Neuronal stem cell (in vitro differentiated cells): ENCODE measurements around the gene KAT2A.

Experiments used
- DNase-seq: peaks from one replicate; pipeline ENCODE4 v3.0.0-alpha.2; 2013; ENCODE audit warnings: low spot score
- H2AFZ ChIP-seq: one replicate; pipeline ENCODE4 v1.6.1; 2013; ENCODE audit warnings: mild to moderate bottlenecking, low read length, inconsistent platforms
- H2AK5ac ChIP-seq: 2 replicates; pipeline ENCODE4 v1.6.1; 2013; ENCODE audit warnings: low read depth, mild to moderate bottlenecking, inconsistent platforms, low read length, moderate library complexity, mixed read lengths
- H2BK120ac ChIP-seq: 2 replicates; pipeline ENCODE4 v1.6.1; 2013; ENCODE audit warnings: low read depth, mild to moderate bottlenecking, inconsistent platforms, low read length, moderate library complexity, mixed read lengths
- H2BK12ac ChIP-seq: one replicate; pipeline ENCODE4 v1.6.1; 2013; ENCODE audit warnings: low read length, inconsistent platforms
- H2BK15ac ChIP-seq: 2 replicates; pipeline ENCODE4 v1.6.1; 2013; ENCODE audit warnings: mild to moderate bottlenecking, low read length, inconsistent platforms, mixed read lengths
- H2BK5ac ChIP-seq: one replicate; pipeline ENCODE4 v1.6.1; 2013; ENCODE audit warnings: inconsistent platforms, mild to moderate bottlenecking, low read length, moderate library complexity
- H3K14ac ChIP-seq: one replicate; pipeline ENCODE4 v1.6.1; 2013; ENCODE audit warnings: low read length, inconsistent platforms
- H3K18ac ChIP-seq: 2 replicates; pipeline ENCODE4 v1.6.1; 2013; ENCODE audit warnings: low read length, inconsistent platforms
- H3K23ac ChIP-seq: 2 replicates; pipeline ENCODE4 v1.6.1; 2013; ENCODE audit warnings: low read depth, mild to moderate bottlenecking, mixed read lengths, low read length, inconsistent platforms; ENCODE audit not compliant: poor library complexity
- H3K27ac ChIP-seq: replicated peaks from 3 replicates; pipeline ENCODE4 v1.5.1; 2013; ENCODE audit warnings: low read length, inconsistent platforms
- H3K27me3 ChIP-seq, 3 experiments: 2 replicates each; pipeline ENCODE4 v1.6.1; 2013; ENCODE audit warnings: low read length in 3 of 3, mild to moderate bottlenecking in 2 of 3, inconsistent platforms in 1 of 3, low read depth in 1 of 3, mixed read lengths in 1 of 3, moderate library complexity in 1 of 3; ENCODE audit not compliant: control insufficient read depth in 3 of 3, insufficient read depth in 3 of 3
- H3K36me3 ChIP-seq, 2 donors: replicated peaks in 1 of 2; 2 replicates each; pipeline ENCODE4 v1.6.1; 2013; ENCODE audit warnings: low read length in 2 of 2; ENCODE audit not compliant: control insufficient read depth in 2 of 2, insufficient read depth in 2 of 2
- H3K4ac ChIP-seq: 2 replicates; pipeline ENCODE4 v1.6.1; 2013; ENCODE audit warnings: inconsistent platforms, mild to moderate bottlenecking, low read length, moderate library complexity
- H3K4me1 ChIP-seq, 2 donors: 1 replicate in 1 of 2; 2 replicates in 1 of 2; pipeline ENCODE4 v1.6.1; 2013; ENCODE audit warnings: low read length in 2 of 2, low read depth in 1 of 2; ENCODE audit not compliant: control insufficient read depth in 2 of 2, insufficient read depth in 1 of 2
- H3K4me2 ChIP-seq: one replicate; pipeline ENCODE4 v1.6.1; 2013; ENCODE audit warnings: mild to moderate bottlenecking, low read length, inconsistent platforms; ENCODE audit not compliant: insufficient read depth, poor library complexity, severe bottlenecking
- H3K4me3 ChIP-seq, 2 donors: 2 replicates each; pipeline ENCODE4 v1.5.1; 2013; ENCODE audit warnings: low read length in 2 of 2, mild to moderate bottlenecking in 2 of 2, inconsistent platforms in 1 of 2, moderate library complexity in 1 of 2
- H3K79me1 ChIP-seq: one replicate; pipeline ENCODE4 v1.6.1; 2013; ENCODE audit warnings: low read depth, mild to moderate bottlenecking, inconsistent platforms, low read length, moderate library complexity
- H3K9ac ChIP-seq: one replicate; pipeline ENCODE4 v1.6.1; 2013; ENCODE audit warnings: mild to moderate bottlenecking, low read depth, low read length, inconsistent platforms; ENCODE audit not compliant: poor library complexity
- H3K9me3 ChIP-seq, 2 donors: replicated peaks in 1 of 2; 2 replicates each; pipeline versions ENCODE3 to v1.6.1; 2013; ENCODE audit warnings: low read length in 2 of 2, mild to moderate bottlenecking in 2 of 2, inconsistent platforms in 1 of 2, low read depth in 1 of 2, mixed read lengths in 1 of 2, moderate library complexity in 1 of 2; ENCODE audit not compliant: control insufficient read depth in 2 of 2, insufficient read depth in 1 of 2
- H4K8ac ChIP-seq: one replicate; pipeline ENCODE4 v1.6.1; 2013; ENCODE audit warnings: low read depth, mild to moderate bottlenecking, inconsistent platforms, low read length, moderate library complexity
- H4K91ac ChIP-seq: one replicate; pipeline ENCODE4 v1.6.1; 2013; ENCODE audit warnings: low read length, low read depth, mild to moderate bottlenecking, inconsistent platforms; ENCODE audit not compliant: poor library complexity
- WGBS, 2 donors: extraction: QIAGEN DNeasy Blood & Tissue Kit; methylation state at CpG; one replicate each; pipeline ENCODE4 v1.1.7; 2013; ENCODE audit warnings: missing lambda C conversion rate in 2 of 2, mixed read lengths in 1 of 2; ENCODE audit not compliant: insufficient read length in 2 of 2, insufficient replicate concordance in 1 of 2; ENCODE audit errors: extremely low coverage in 2 of 2; 5-methylcytosine and 5-hydroxymethylcytosine counted together

KAT2A gene

DNA sequence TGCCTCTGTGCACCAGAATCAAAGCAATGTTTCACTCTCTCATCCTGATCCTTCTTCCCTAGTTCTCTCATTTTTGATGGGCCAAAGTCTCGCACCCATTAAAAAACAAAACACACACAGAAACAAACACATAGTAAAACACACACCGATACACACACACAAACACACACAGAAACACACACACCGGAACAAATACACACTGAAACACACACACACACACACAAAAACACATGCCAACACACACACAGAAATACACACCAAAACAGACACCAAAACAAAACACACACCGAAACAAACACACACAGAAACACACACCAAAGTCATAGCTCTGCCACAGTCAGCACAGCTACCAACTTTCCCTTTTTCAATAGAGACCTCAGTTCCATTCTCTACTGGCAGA, 10.1 kb upstream of the KAT2A start:
- WGBS, 2 donors, result 100% methylated on average over 1 of the region's 4 CpGs; no CpG with 5 or more reads in 1 of the 2 donors
- H3K9me3 ChIP-seq, result no peaks in the 10 kb centered on the region
- no peak overlapping the region for H3K27ac ChIP-seq
- DNase-seq, result no peak
- H3K36me3 ChIP-seq, result peaks cover 23 to 76% of the 10 kb centered on the region in 2 donors
- H3K4me3 ChIP-seq, result no peak overlapping the region
- no peak overlapping the region for H3K23ac ChIP-seq
- H3K18ac ChIP-seq, result no peak overlapping the region
- H4K8ac ChIP-seq, result no peak overlapping the region
- no peak overlapping the region for H3K9ac ChIP-seq
- no peaks in the 10 kb centered on the region for H3K27me3 ChIP-seq
- no peak overlapping the region for H2AK5ac ChIP-seq
- H3K79me1 ChIP-seq, result no peaks in the 10 kb centered on the region
- no peaks in the 10 kb centered on the region for H3K4me1 ChIP-seq
- H2BK5ac ChIP-seq, result no peak overlapping the region
- H2BK120ac ChIP-seq, result no peak overlapping the region
- H3K14ac ChIP-seq, result no peak overlapping the region
- no peak overlapping the region for H3K4ac ChIP-seq
- H4K91ac ChIP-seq, result no peak overlapping the region
- no peak overlapping the region for H2BK12ac ChIP-seq
- no peak overlapping the region for H2AFZ ChIP-seq
- H3K4me2 ChIP-seq, result no peak overlapping the region
- H2BK15ac ChIP-seq, result no peak overlapping the region

DNA sequence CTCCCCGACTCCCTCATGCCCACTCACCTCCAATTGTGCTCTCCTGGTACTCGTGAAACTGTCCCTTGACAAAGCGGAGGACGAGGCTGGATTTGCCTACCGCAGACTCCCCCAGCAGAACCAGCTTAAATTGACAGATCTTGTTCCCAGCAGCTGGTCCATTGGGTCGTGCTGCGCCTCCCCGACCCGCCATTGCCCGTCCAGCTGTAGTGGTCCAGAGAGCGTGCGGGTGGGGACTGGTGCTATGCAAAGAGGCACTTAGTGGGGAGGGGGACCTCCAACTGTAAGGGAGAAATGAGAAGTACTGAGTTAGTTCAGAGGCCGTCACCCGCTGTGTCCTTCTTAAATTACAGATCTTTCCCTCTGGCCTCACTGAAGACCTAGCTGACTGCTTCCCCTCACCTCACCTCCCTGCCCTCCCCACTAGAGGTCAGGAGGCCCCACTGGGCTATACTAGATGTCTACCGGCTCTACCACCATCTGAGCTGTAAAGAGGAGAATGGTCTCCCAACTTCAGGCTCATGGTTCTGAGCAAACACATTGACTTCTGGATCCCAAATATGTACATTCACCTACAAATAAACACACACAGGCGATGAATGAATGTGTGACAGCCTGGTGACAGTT, 9.3 kb upstream of the KAT2A start:
- no peak for DNase-seq
- Histone ChIP-seq H3K18ac (no peak overlapping the region), H3K79me1 (no peaks in the 10 kb centered on the region), H3K27me3 (no peaks in the 10 kb centered on the region), H3K27ac (no peak overlapping the region), H3K4me1 (no peaks in the 10 kb centered on the region), H4K8ac (no peak overlapping the region), H3K23ac (no peak overlapping the region), H2BK12ac (no peak overlapping the region), H3K4ac (no peak overlapping the region), H4K91ac (no peak overlapping the region), H3K4me3 (no peak overlapping the region), H3K9ac (no peak overlapping the region), H2BK120ac (no peak overlapping the region), H3K4me2 (no peak overlapping the region), H2BK5ac (no peak overlapping the region), H3K14ac (no peak overlapping the region), H2AK5ac (no peak overlapping the region), H2BK15ac (no peak overlapping the region), H2AFZ (no peak overlapping the region), H3K36me3 (peaks cover 26 to 76% of the 10 kb centered on the region in 2 donors), H3K9me3 (no peaks in the 10 kb centered on the region)
- WGBS, 2 donors, result no CpG with 5 or more reads among the region's 16 CpGs

DNA sequence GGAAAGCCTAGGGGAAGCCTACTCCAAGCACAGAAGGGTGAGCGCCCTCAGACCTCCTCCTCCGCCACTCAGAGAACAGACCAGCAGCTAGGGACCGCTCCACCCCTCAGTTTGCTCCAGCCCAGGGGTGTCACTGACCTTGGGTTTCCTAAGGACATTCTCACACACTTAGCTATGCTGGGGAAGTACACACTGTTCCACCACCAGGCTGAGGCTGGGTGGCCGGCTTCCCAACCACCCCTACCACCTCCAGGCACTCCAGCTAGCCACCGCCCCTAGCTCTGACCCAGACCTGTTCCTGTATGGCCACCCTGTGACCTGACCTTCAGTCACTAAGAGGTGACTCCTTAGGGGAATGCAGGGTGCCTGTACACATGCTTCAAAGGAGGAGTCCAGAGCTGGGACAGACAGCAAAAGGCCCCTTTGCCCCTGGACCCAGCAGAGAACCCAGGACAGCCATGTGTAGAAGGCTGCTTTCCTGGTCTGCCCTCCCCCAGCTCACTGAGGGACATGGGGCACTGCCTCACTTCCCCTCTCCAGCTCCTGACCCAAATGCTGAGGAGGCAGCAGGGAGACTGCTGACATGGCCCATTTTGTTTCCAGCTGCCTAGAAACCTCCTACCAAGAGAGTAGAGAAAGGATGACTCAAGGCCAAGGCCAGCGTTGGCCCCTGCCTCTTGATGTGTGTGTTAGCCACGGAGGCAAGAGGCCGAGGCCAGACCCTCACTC, 8.1 kb upstream of the KAT2A start:
- Histone ChIP-seq H2BK12ac (no peak overlapping the region), H3K14ac (no peak overlapping the region), H3K36me3 (peaks cover 31 to 84% of the 10 kb centered on the region in 2 donors), H4K91ac (no peak overlapping the region), H3K79me1 (no peaks in the 10 kb centered on the region), H3K9me3 (no peaks in the 10 kb centered on the region), H3K23ac (no peak overlapping the region), H3K27me3 (no peaks in the 10 kb centered on the region), H2AK5ac (no peak overlapping the region), H3K18ac (no peak overlapping the region), H4K8ac (no peak overlapping the region), H3K27ac (no peak overlapping the region), H2BK5ac (no peak overlapping the region), H3K4me2 (no peak overlapping the region), H2AFZ (no peak overlapping the region), H3K4me1 (no peaks in the 10 kb centered on the region), H3K9ac (no peak overlapping the region), H2BK120ac (no peak overlapping the region), H2BK15ac (no peak overlapping the region), H3K4ac (no peak overlapping the region), H3K4me3 (no peak overlapping the region)
- no CpG with 5 or more reads among the region's 8 CpGs for WGBS, 2 donors
- DNase-seq, result no peak

DNA sequence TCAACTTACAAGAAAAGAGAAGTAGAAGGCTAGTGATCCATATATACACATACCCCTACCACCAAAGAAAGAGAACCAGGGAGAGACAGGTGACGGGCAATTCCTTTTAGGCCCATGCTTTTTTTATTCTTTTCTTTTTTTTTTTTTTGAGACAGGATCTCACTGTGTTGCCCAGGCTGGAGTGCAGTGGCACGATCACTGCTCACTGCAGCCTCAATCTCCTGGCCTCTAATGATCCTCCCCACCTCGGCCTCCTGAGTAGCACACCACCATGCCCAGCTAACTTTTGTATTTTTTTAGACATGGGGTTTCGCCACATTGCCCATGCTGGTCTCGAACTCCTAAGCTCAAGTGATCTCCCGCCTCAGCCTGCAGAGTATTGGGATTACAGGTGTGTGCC, 6.2 kb upstream of the KAT2A start:
- Histone ChIP-seq H2AK5ac (no peak overlapping the region), H2AFZ (no peak overlapping the region), H3K18ac (no peak overlapping the region), H3K14ac (no peak overlapping the region), H4K8ac (no peak overlapping the region), H3K9ac (no peak overlapping the region), H3K4me1 (peaks cover 0 to 6% of the 10 kb centered on the region in 2 donors), H3K27ac (no peak overlapping the region), H2BK12ac (no peak overlapping the region), H3K36me3 (peaks cover 32 to 79% of the 10 kb centered on the region in 2 donors), H3K4me2 (no peak overlapping the region), H2BK15ac (no peak overlapping the region), H3K27me3 (no peaks in the 10 kb centered on the region), H4K91ac (no peak overlapping the region), H3K4me3 (no peak overlapping the region), H3K4ac (no peak overlapping the region), H2BK120ac (no peak overlapping the region), H3K23ac (no peak overlapping the region), H2BK5ac (no peak overlapping the region), H3K9me3 (peaks cover 0 to 3% of the 10 kb centered on the region in 2 donors), H3K79me1 (no peaks in the 10 kb centered on the region)
- no peak for DNase-seq
- WGBS, 2 donors, result no CpG with 5 or more reads among the region's 6 CpGs
